Kidney (tissue), 14 donors: ENCODE results near the gene CA5A. TPM values are rescaled to one million over a fixed set of nuclear protein-coding genes. Genes with fewer than 3 reads are reported as not detected.
A peak's percentile ranks its signal among the peaks of the same experiment; 100 is the strongest.

Source experiments
- DNase-seq, 5 donors: peaks; one replicate each; pipeline ENCODE4 v3.0.0-alpha.2; 2013 to 2020
- FAIRE-seq: peaks from 2 replicates; lab custom pipeline; 2012; peaks lifted over from hg19 to GRCh38; lab: Jason Lieb, UNC
- H3K27ac ChIP-seq, 2 donors: one replicate each; pipeline ENCODE4 v1.7.0; 2013; ENCODE audit warnings: low read depth in 2 of 2, low read length in 2 of 2, inconsistent platforms in 1 of 2
- H3K27me3 ChIP-seq: one replicate; pipeline ENCODE4 v1.7.1; 2013; ENCODE audit warnings: low read length, inconsistent platforms; ENCODE audit not compliant: control insufficient read depth, insufficient read depth
- H3K36me3 ChIP-seq, 3 donors: one replicate each; pipeline versions ENCODE4 v1.7.0 to v1.7.1; 2013; ENCODE audit warnings: low read length in 3 of 3, control low read depth in 1 of 3, inconsistent platforms in 1 of 3; ENCODE audit not compliant: insufficient read depth in 3 of 3, control insufficient read depth in 2 of 3
- H3K4me1 ChIP-seq, 3 donors: one replicate each; pipeline versions ENCODE4 v1.7.0 to v1.7.1; 2013; ENCODE audit warnings: low read length in 3 of 3, inconsistent platforms in 1 of 3, low read depth in 1 of 3; ENCODE audit not compliant: control insufficient read depth in 2 of 3, insufficient read depth in 2 of 3
- H3K4me3 ChIP-seq, 3 donors: one replicate each; pipeline versions ENCODE4 v1.7.0 to v1.8.1; 2013; ENCODE audit warnings: low read length in 3 of 3, control low read depth in 1 of 3, inconsistent platforms in 1 of 3
- H3K9ac ChIP-seq, 3 donors: one replicate each; pipeline versions ENCODE4 v1.7.0 to v1.7.1; 2013; ENCODE audit warnings: low read length in 3 of 3, control low read depth in 1 of 3, inconsistent platforms in 1 of 3
- H3K9me3 ChIP-seq, 3 donors: one replicate each; pipeline versions ENCODE4 v1.7.0 to v1.7.1; 2013; ENCODE audit warnings: low read length in 3 of 3, control low read depth in 1 of 3, inconsistent platforms in 1 of 3; ENCODE audit not compliant: control insufficient read depth in 2 of 3, insufficient read depth in 1 of 3
- intact Hi-C: fragments of 100-400 bp; cut with DNase I; formaldehyde crosslinking; loops from one replicate; pipeline ENCODE4 v1.11.1; 2022
- polyA plus RNA-seq: library from polyadenylated mRNA; stranded (reverse); fragments of 350-450 nt; fragmentation: Illumina TruSeq; extraction: RNeasy Lipid Tissue Mini Kit (QIAGEN cat#74804); gene quantifications from one replicate; pipeline ENCODE4 v1.2.3, GENCODE V29; 2014; ENCODE audit warnings: low read depth, low replicate concordance; ENCODE audit not compliant: insufficient read depth
- total RNA-seq: library from RNA; stranded (reverse); fragmentation: NEBNext Ultra II Directional; extraction: Animal tissue kit (Norgen Biotek cat#: 25700); gene quantifications from one replicate; pipeline ENCODE4 v1.2.1, GENCODE V29; 2021
- TF ChIP-seq, protein P1 (sequence below): IDR thresholded peaks from 3 replicates; pipeline ENCODE4 v1.5.1; 2012; ENCODE audit warnings: mild to moderate bottlenecking, moderate library complexity, borderline replicate concordance; ENCODE audit not compliant: insufficient read depth; ENCODE audit errors: extremely low read depth
- donor health status: control.
- donor health status: control.
- donor health status: control.
- donor health status: control.
- donor health status: control.
- donor health status: DM: yes; HTN: yes; CAD: no.
- donor health status: Normal renal cell carcinoma (clear cell type).

Gene CA5A
- total and polyA plus RNA-seq, 2 donors from 2014 or later: not detected

DNA sequence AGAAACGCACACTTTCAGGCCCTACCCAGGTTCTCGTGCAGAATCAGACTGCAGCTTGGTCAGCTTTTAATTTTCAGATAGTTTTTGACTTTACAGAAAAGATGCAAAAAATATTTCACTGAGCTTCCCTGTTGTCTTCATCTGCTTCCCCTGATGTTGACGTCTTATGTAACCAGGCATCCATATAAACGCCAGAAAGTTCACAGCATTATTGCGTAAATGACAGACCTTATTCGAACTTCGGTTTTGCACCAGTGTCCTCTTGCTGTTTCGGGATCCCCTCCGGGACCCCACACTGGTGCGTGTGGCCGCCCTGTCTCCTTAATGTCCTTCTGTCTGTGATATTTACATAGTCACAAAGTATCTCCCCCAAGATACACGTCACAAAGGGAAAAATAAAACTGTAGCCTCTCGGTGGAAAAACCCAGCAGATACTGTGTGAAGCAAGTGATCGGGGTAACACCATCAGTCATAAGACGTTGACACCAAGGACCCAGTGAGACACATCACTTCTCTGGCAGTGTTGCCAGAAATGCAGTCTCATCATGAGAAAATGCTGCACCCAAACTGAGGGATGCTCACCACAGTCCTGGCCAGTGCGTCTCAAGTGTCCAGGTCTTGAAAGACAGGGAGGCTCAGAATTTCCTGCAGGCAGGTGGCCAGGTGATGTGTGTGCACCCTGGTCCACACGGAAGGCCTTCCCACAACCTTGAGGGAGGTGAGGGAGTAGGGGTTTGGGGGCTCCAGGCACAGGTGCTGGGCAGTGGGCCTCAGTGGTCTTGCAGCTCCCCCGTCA, 19.2 kb upstream of the CA5A start:
- Histone ChIP-seq H3K36me3 (no peaks in the 10 kb centered on the region), H3K27me3 (no peaks in the 10 kb centered on the region), H3K27ac (peak overlapping the region in 1 of 2 donors; percentile 85), H3K9ac (no peak overlapping the region), H3K4me3 (no peak overlapping the region), H3K4me1 (peaks cover 0 to 40% (median 37%) of the 10 kb centered on the region in 3 donors), H3K9me3 (no peaks in the 10 kb centered on the region)
- FAIRE-seq: no peak
- intact Hi-C loops: no loop called here
- DNase-seq: peak in 1 of 5 donors; percentile 58
- TF ChIP-seq, protein P1, sequence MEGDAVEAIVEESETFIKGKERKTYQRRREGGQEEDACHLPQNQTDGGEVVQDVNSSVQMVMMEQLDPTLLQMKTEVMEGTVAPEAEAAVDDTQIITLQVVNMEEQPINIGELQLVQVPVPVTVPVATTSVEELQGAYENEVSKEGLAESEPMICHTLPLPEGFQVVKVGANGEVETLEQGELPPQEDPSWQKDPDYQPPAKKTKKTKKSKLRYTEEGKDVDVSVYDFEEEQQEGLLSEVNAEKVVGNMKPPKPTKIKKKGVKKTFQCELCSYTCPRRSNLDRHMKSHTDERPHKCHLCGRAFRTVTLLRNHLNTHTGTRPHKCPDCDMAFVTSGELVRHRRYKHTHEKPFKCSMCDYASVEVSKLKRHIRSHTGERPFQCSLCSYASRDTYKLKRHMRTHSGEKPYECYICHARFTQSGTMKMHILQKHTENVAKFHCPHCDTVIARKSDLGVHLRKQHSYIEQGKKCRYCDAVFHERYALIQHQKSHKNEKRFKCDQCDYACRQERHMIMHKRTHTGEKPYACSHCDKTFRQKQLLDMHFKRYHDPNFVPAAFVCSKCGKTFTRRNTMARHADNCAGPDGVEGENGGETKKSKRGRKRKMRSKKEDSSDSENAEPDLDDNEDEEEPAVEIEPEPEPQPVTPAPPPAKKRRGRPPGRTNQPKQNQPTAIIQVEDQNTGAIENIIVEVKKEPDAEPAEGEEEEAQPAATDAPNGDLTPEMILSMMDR: no peak

- intact Hi-C loops: no loop called here
- no peaks in the 10 kb centered on the region for H3K9me3 ChIP-seq
- TF ChIP-seq, protein P1: no peak
- no peaks in the 10 kb centered on the region for H3K36me3 ChIP-seq
- H3K27me3 ChIP-seq: no peaks in the 10 kb centered on the region
- FAIRE-seq (no peak), DNase-seq (peak in 1 of 5 donors; percentile 87)
- H3K9ac ChIP-seq: peak overlapping the region in 1 of 3 donors; percentile 49
- H3K27ac ChIP-seq: peak overlapping the region; percentile 45 to 85
- H3K4me3 ChIP-seq: no peak overlapping the region
- H3K4me1 ChIP-seq: peaks cover 0 to 42% (median 37%) of the 10 kb centered on the region in 3 donors
Measured at GRCh38 chr16:87954826-87955225, 18.5 kb upstream of the CA5A start.

GRCh38 chr16:87954361-87954760, 18.0 kb upstream of the CA5A start:
- TF ChIP-seq, protein P1: no peak
- intact Hi-C loops: no loop called here
- peak overlapping the region in 2 of 3 donors; percentile 17 to 49 for H3K9ac ChIP-seq
- FAIRE-seq (no peak), DNase-seq (no peak)
- H3K4me1 ChIP-seq: peaks cover 0 to 42% (median 37%) of the 10 kb centered on the region in 3 donors
- no peaks in the 10 kb centered on the region for H3K9me3 ChIP-seq
- H3K27me3 ChIP-seq: no peaks in the 10 kb centered on the region
- H3K27ac ChIP-seq: peak overlapping the region; percentile 45 to 85
- H3K36me3 ChIP-seq: no peaks in the 10 kb centered on the region
- peak overlapping the region in 1 of 3 donors; percentile 10 for H3K4me3 ChIP-seq
